OCI-M1 (cell line): Measurements from ENCODE around the gene AP3M1.

Source experiments
- DNase-seq: peaks from one replicate; lab custom pipeline; 2025; lab: John Stamatoyannopoulos, UW

AP3M1 gene

DNA sequence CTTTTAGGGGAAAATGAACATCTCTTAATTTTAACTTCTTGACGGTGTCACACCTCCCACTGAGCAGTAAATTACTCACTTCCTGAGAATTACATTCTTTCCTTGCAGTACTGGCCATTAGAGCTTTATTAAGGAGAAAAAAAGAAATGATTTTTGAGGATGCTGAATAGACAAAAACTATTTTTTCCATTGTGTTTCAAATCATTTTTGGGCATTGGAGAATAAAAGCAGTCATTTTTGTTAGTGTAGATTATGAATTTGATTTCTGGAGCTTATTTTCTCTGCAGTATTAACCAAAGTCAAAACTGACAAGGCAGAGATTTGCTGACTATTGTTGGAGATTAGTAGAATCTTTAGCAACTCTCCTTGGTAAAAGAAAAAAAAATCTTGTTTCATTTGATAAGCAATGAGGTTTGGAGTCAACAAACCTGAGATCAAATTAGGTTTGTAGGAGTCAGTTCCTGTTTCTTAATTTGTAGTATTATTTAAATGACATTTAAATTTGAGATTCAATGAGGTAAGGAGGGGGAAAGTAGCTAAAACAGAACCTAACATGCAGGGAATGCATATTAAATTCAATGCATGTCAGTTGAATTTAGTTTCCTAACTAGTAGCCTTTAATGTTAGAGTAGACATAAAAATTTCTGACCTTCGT lies 70.6 kb downstream of the AP3M1 start:
- DNase-seq = peak; percentile 52

DNA sequence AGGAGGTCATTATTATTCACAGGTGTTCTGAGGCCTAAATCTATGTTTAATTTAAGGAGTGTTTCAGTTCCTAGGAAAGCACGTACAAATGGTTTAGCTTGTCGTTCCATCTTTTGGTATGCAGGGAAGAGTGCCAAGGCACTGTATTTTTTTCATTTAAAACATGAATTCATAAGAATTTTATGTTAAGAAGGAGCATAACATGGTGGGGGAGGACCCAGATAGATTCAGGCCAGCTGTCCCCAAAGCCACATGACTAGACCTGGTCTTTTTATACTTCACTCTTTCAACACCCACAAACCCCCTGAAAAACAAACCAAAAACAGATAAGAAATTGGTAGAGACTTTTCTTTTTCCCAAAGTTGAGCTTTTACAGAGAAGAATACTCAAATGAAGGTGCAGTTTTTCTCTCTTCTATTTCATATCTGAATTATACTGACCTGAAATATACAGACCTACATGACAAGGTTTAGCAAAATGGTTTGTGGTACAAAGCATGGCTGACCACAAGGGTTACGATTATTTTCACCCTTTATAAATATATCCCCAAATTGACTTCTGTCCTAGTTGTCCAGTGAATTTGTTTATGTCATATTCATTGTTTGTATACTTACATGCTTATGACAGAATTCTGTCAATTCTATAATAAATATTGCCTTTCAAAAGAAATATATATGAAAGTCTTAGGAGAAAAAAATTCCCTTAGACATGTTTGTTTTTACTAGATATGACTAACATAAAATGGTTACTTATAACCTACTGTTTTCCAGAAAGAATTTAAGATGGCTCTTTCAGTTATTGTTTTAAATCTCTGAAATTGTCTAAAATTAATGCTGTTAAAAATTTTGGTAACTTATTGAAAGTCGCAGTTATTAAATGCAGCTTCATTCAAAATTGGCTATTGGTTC lies 71.3 kb downstream of the AP3M1 start:
- peak; percentile 25 for DNase-seq

GRCh38 chr10:74078037-74078436 lies 72.6 kb downstream of the AP3M1 start:
- DNase-seq = peak; percentile 19

GRCh38 chr10:74077416-74077815 lies 73.2 kb downstream of the AP3M1 start:
- DNase-seq = no peak

DNA sequence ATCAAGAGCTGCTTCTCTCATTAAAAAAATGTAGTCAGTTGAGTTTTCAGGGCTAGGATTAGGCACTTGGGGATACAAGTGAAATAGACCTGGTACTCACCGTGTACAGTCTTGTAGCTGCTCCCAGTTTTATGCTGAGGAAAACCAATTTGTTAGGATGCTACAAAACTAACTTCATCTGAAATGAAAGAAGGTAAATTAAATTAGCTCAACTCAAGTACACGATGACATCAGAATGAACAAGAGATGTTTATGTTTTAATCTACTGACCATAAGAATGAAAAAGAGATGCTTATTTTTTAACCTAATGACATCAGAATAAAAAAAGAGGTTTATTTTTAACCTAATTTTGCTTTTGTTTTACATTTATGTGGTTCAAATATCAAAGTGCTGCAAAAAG lies 73.7 kb downstream of the AP3M1 start:
- no peak for DNase-seq

GRCh38 chr10:74075906-74076305 lies 74.7 kb downstream of the AP3M1 start:
- no peak for DNase-seq

DNA sequence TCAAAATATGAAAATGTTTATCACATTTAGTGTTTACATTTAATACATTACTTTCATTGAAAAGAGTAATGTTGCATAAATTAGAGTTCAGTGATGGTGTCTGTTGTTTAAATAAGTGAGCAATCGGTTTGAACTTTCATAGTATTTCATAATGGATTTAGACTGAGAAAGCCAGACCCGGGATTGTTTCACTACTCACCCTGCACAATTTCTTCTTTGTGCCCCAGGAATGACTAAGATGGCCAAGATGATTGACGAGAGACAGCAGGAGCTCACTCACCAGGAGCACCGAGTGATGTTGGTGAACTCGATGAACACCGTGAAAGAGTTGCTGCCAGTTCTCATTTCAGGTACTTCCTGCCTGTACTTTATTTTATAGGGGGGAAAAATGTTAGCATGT lies 78.1 kb downstream of the AP3M1 start:
- no peak for DNase-seq

DNA sequence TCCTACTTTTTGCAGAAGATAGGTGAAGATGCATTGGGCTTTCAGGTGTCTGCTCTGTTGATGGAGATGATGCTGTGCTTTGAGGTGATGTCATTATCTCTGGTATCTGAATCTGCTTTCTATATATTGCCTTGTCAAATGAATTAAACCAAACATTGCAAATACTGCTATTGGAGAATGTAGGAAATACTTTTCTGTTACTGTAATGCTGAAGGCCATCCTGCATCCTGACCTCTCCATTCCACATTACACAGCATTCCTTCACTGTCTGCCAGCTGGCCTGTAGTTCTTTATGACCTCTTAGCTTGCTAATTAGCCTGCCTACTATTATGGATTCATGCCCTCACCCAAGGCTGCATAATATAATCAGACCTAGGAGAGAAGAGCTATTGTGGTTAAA lies 79.5 kb downstream of the AP3M1 start:
- DNase-seq = no peak
